GM12872 (cell line): ENCODE measurements around the gene SOX1.

Source experiments
- CTCF ChIP-seq: IDR thresholded peaks from 3 replicates; pipeline ENCODE4 v1.5.1; 2011; ENCODE audit warnings: low read depth, mild to moderate bottlenecking, low read length, moderate library complexity; ENCODE audit not compliant: insufficient read depth

SOX1 gene

GRCh38 chr13:112069061-112069844 is 2.3 kb downstream of the SOX1 start:
- TF ChIP-seq CTCF = no peak

GRCh38 chr13:112069845-112070251 is 2.9 kb downstream of the SOX1 start:
- no peak for TF ChIP-seq CTCF

GRCh38 chr13:112071102-112071722 is 4.3 kb downstream of the SOX1 start:
- TF ChIP-seq CTCF = no peak

GRCh38 chr13:112071723-112072533 is 5.0 kb downstream of the SOX1 start:
- TF ChIP-seq CTCF = no peak

GRCh38 chr13:112072534-112073244 is 5.7 kb downstream of the SOX1 start:
- TF ChIP-seq CTCF = no peak

GRCh38 chr13:112073245-112074138 is 6.5 kb downstream of the SOX1 start:
- no peak for TF ChIP-seq CTCF
